H1 (cell line): ENCODE data around the gene ARL11. TPM values are rescaled to one million over a fixed set of nuclear protein-coding genes. Genes with fewer than 3 reads are reported as not detected.

Experiments
- CTCF ChIA-PET: fragments of 300-600 bp; sonication (Branson Sonifier 250); formaldehyde crosslinking; loops from one replicate; lab custom pipeline; 2021; ENCODE audit not compliant: partially characterized antibody; lab: Charles Lee
- POLR2A ChIA-PET: fragments of 300-600 bp; sonication (Branson Sonifier 250); formaldehyde crosslinking; loops from one replicate; lab custom pipeline; 2021; ENCODE audit warnings: inconsistent platforms; ENCODE audit not compliant: partially characterized antibody; lab: Charles Lee
- DNase-seq, 2 experiments: peaks; one replicate each; pipeline versions ENCODE4 v3.0.0 to v3.0.0-alpha.2; 2010 to 2022; ENCODE audit warnings: low spot score in 2 of 2, low read depth in 1 of 2, mixed read lengths in 1 of 2
- FAIRE-seq: peaks from 2 replicates; lab custom pipeline; 2011; peaks lifted over from hg19 to GRCh38; lab: Jason Lieb, UNC
- H2AFZ ChIP-seq: 2 replicates; pipeline ENCODE4 v1.8.1; 2012; ENCODE audit warnings: low read length, inconsistent platforms
- H2AK5ac ChIP-seq: 2 replicates; pipeline ENCODE4 v1.6.1; 2013; ENCODE audit warnings: low read depth, low read length
- H2BK120ac ChIP-seq: replicated peaks from 2 replicates; pipeline ENCODE3; 2013; ENCODE audit warnings: low read depth, low read length, inconsistent platforms
- H2BK12ac ChIP-seq: 2 replicates; pipeline ENCODE4 v1.6.1; 2013; ENCODE audit warnings: low read depth, low read length
- H2BK15ac ChIP-seq: 2 replicates; pipeline ENCODE4 v1.6.1; 2013; ENCODE audit warnings: low read length
- H2BK20ac ChIP-seq: 2 replicates; pipeline ENCODE4 v1.6.1; 2013; ENCODE audit warnings: low read length
- H2BK5ac ChIP-seq: 2 replicates; pipeline ENCODE4 v1.6.1; 2013; ENCODE audit warnings: low read depth, low read length
- H3K14ac ChIP-seq: 2 replicates; pipeline ENCODE4 v1.6.1; 2013; ENCODE audit warnings: inconsistent platforms; ENCODE audit not compliant: insufficient read length
- H3K18ac ChIP-seq: 2 replicates; pipeline ENCODE4 v1.6.1; 2013; ENCODE audit warnings: low read length; ENCODE audit errors: extremely low read depth
- H3K23ac ChIP-seq: 2 replicates; pipeline ENCODE4 v1.6.1; 2013; ENCODE audit warnings: inconsistent platforms; ENCODE audit not compliant: insufficient read length
- H3K23me2 ChIP-seq: 2 replicates; pipeline ENCODE4 v1.6.1; 2013; ENCODE audit warnings: low read depth, low read length
- H3K27ac ChIP-seq: 2 replicates; pipeline ENCODE4 v1.6.1; 2011; ENCODE audit warnings: low read depth, low read length, inconsistent platforms
- H3K27me3 ChIP-seq, 4 experiments: replicated peaks in 1 of 4; 1 replicate in 1 of 4; 2 replicates in 3 of 4; pipeline versions ENCODE4 v1.6.1 to v1.8.1; 2011 to 2013; ENCODE audit warnings: low read length in 3 of 4, mild to moderate bottlenecking in 3 of 4, inconsistent platforms in 2 of 4, mixed read lengths in 2 of 4, moderate library complexity in 1 of 4; ENCODE audit not compliant: control insufficient read depth in 3 of 4, insufficient read depth in 3 of 4; ENCODE audit errors: extremely low read depth in 1 of 4
- H3K36me3 ChIP-seq, 4 experiments: 2 replicates each; pipeline versions ENCODE4 v1.6.1 to v1.8.1; 2011 to 2013; ENCODE audit warnings: mild to moderate bottlenecking in 4 of 4, low read length in 3 of 4, moderate library complexity in 2 of 4, control low read depth in 1 of 4, inconsistent platforms in 1 of 4; ENCODE audit not compliant: insufficient read depth in 4 of 4, control insufficient read depth in 2 of 4
- H3K4ac ChIP-seq: replicated peaks from 2 replicates; pipeline ENCODE3; 2013; ENCODE audit warnings: low read length, low read depth, mixed read lengths, inconsistent platforms; ENCODE audit not compliant: insufficient read length
- H3K4me1 ChIP-seq, 4 experiments: replicated peaks in 1 of 4; 1 replicate in 1 of 4; 2 replicates in 3 of 4; pipeline versions ENCODE4 v1.6.1 to v1.8.1; 2011 to 2013; ENCODE audit warnings: low read length in 3 of 4, inconsistent platforms in 2 of 4, mixed read lengths in 1 of 4; ENCODE audit not compliant: insufficient read depth in 4 of 4, control insufficient read depth in 3 of 4
- H3K4me2 ChIP-seq, 2 experiments: 2 replicates each; pipeline versions ENCODE4 v1.6.1 to v1.8.1; 2011 to 2013; ENCODE audit warnings: low read depth in 2 of 2, low read length in 2 of 2, control low read depth in 1 of 2, inconsistent platforms in 1 of 2, mild to moderate bottlenecking in 1 of 2; ENCODE audit not compliant: insufficient read depth in 1 of 2
- H3K4me3 ChIP-seq, 4 experiments: fragments of 200-600, 300-600 bp in 1 of 4; sonication (generic), shearing (Covaris generic), sonication (Bioruptor Twin) in 1 of 4; 2 replicates each; pipeline versions ENCODE4 v1.5.1 to v1.8.1; 2011 to 2016; ENCODE audit warnings: low read length in 4 of 4, low read depth in 3 of 4, control low read depth in 2 of 4, inconsistent platforms in 2 of 4, mild to moderate bottlenecking in 2 of 4, mixed read lengths in 1 of 4, moderate library complexity in 1 of 4; ENCODE audit not compliant: insufficient read depth in 2 of 4; ENCODE audit errors: extremely low read depth in 1 of 4
- H3K56ac ChIP-seq: replicated peaks from 2 replicates; pipeline ENCODE3; 2013; ENCODE audit warnings: low read depth, mild to moderate bottlenecking, mixed read lengths, low read length, inconsistent platforms; ENCODE audit not compliant: insufficient read length
- H3K79me1 ChIP-seq: 2 replicates; pipeline ENCODE4 v1.6.1; 2013; ENCODE audit warnings: low read depth, low read length, control low read depth
- H3K79me2 ChIP-seq, 2 experiments: 2 replicates each; pipeline versions ENCODE4 v1.6.1 to v1.8.1; 2012 to 2013; ENCODE audit warnings: low read length in 2 of 2, mild to moderate bottlenecking in 2 of 2, inconsistent platforms in 1 of 2; ENCODE audit not compliant: insufficient read depth in 2 of 2, control insufficient read depth in 1 of 2
- H3K9ac ChIP-seq, 4 experiments: replicated peaks in 1 of 4; 1 replicate in 1 of 4; 2 replicates in 3 of 4; pipeline versions ENCODE4 v1.6.1 to v1.8.1; 2011 to 2013; ENCODE audit warnings: low read depth in 3 of 4, low read length in 3 of 4, control low read depth in 2 of 4, mild to moderate bottlenecking in 2 of 4, moderate library complexity in 2 of 4, inconsistent platforms in 1 of 4; ENCODE audit errors: extremely low read depth in 1 of 4
- H3K9me3 ChIP-seq, 2 experiments: 2 replicates each; pipeline versions ENCODE4 v1.6.1 to v1.8.1; 2012 to 2013; ENCODE audit warnings: mild to moderate bottlenecking in 2 of 2, moderate library complexity in 2 of 2, control low read depth in 1 of 2, inconsistent platforms in 1 of 2, low read depth in 1 of 2, low read length in 1 of 2, mixed read lengths in 1 of 2; ENCODE audit not compliant: insufficient read depth in 2 of 2
- H4K20me1 ChIP-seq, 2 experiments: replicated peaks in 1 of 2; 2 replicates each; pipeline versions ENCODE3 to v1.8.1; 2011 to 2013; ENCODE audit warnings: inconsistent platforms in 2 of 2, low read length in 2 of 2, mild to moderate bottlenecking in 1 of 2; ENCODE audit not compliant: insufficient read depth in 2 of 2, control insufficient read depth in 1 of 2
- H4K5ac ChIP-seq: 2 replicates; pipeline ENCODE4 v1.6.1; 2013; ENCODE audit warnings: low read length, low read depth, mixed read lengths, inconsistent platforms; ENCODE audit not compliant: insufficient read length
- H4K8ac ChIP-seq: 2 replicates; pipeline ENCODE4 v1.8.0; 2013; ENCODE audit warnings: mild to moderate bottlenecking, moderate library complexity, low read length, inconsistent platforms; ENCODE audit not compliant: insufficient read depth; ENCODE audit errors: extremely low read depth
- H4K91ac ChIP-seq: replicated peaks from 2 replicates; pipeline ENCODE3; 2013; ENCODE audit warnings: low read length, mixed read lengths, inconsistent platforms; ENCODE audit not compliant: insufficient read length
- CREB1 ChIP-seq: IDR thresholded peaks from 2 replicates; pipeline ENCODE4 v1.6.1; 2012; ENCODE audit warnings: inconsistent platforms
- JUND ChIP-seq: IDR thresholded peaks from 2 replicates; pipeline ENCODE4 v1.6.1; 2011; ENCODE audit warnings: mild to moderate bottlenecking, improper control_type of control experiment, low read length
- RAD21 ChIP-seq, 2 experiments: IDR thresholded peaks in 1 of 2; conservative IDR thresholded peaks in 1 of 2; 2 replicates each; pipeline ENCODE4 v1.6.1; 2011; ENCODE audit warnings: low read depth in 2 of 2, low read length in 2 of 2, improper control_type of control experiment in 1 of 2, inconsistent platforms in 1 of 2, mild to moderate bottlenecking in 1 of 2, moderate library complexity in 1 of 2
- YY1 ChIP-seq: IDR thresholded peaks from 2 replicates; pipeline ENCODE4 v1.6.1; 2011; ENCODE audit warnings: low read depth, mild to moderate bottlenecking, low read length
- ZNF274 ChIP-seq: IDR thresholded peaks from 2 replicates; pipeline ENCODE4 v1.7.0; 2012; ENCODE audit warnings: low read length, borderline replicate concordance; ENCODE audit errors: extremely low read depth
- WGBS, 2 experiments: shearing (Covaris generic) in 1 of 2; methylation state at CpG; one replicate each; pipeline versions ENCODE4 v1.1.6 to v1.1.7; 2013 to 2015; ENCODE audit warnings: low lambda C conversion rate in 2 of 2, mixed read lengths in 2 of 2, inconsistent platforms in 1 of 2, low coverage in 1 of 2, missing lambda C conversion rate in 1 of 2; ENCODE audit not compliant: insufficient replicate concordance in 2 of 2, insufficient coverage in 1 of 2, insufficient read length in 1 of 2; ENCODE audit errors: extremely low coverage in 1 of 2, missing lambda C conversion rate in 1 of 2; 5-methylcytosine and 5-hydroxymethylcytosine counted together
- polyA plus RNA-seq, 7 experiments: library from polyadenylated mRNA; depleted of rRNA in 3 of 7; stranded (reverse) in 5 of 7; unstranded in 2 of 7; fragments of >200 nt in 5 of 7; fragments of 200-250 nt in 2 of 7; gene quantifications; 1 replicate in 5 of 7; 2 replicates in 1 of 7; 4 replicates in 1 of 7; pipeline versions ENCODE4 v1.2.1 to v1.2.3, GENCODE V29; 2011 to 2013; ENCODE audit warnings: missing spikeins in 2 of 7, mixed read lengths in 2 of 7
- total RNA-seq: library from RNA; stranded (reverse); fragmentation: NEBNext Ultra II Directional; extraction: Animal tissue kit (Norgen Biotek cat#: 25700); gene quantifications from 2 replicates; pipeline ENCODE4 v1.2.1, GENCODE V29; 2021
- TF ChIP-seq, protein P1 (sequence below), 3 experiments: IDR thresholded peaks; 1 replicate in 2 of 3; 2 replicates in 1 of 3; pipeline versions ENCODE4 v1.5.1 to v1.6.1; 2011; ENCODE audit warnings: low read length in 3 of 3, mild to moderate bottlenecking in 3 of 3, inconsistent platforms in 2 of 3, low read depth in 1 of 3, moderate library complexity in 1 of 3; ENCODE audit not compliant: insufficient read depth in 1 of 3; ENCODE audit errors: control extremely low read depth in 1 of 3

Gene ARL11
- total and polyA plus RNA-seq, 2 of the 8 experiments (the other 6 are each of a cell fraction or from before 2014, with no cell fraction given), result 0.45 to 0.52 TPM

DNA sequence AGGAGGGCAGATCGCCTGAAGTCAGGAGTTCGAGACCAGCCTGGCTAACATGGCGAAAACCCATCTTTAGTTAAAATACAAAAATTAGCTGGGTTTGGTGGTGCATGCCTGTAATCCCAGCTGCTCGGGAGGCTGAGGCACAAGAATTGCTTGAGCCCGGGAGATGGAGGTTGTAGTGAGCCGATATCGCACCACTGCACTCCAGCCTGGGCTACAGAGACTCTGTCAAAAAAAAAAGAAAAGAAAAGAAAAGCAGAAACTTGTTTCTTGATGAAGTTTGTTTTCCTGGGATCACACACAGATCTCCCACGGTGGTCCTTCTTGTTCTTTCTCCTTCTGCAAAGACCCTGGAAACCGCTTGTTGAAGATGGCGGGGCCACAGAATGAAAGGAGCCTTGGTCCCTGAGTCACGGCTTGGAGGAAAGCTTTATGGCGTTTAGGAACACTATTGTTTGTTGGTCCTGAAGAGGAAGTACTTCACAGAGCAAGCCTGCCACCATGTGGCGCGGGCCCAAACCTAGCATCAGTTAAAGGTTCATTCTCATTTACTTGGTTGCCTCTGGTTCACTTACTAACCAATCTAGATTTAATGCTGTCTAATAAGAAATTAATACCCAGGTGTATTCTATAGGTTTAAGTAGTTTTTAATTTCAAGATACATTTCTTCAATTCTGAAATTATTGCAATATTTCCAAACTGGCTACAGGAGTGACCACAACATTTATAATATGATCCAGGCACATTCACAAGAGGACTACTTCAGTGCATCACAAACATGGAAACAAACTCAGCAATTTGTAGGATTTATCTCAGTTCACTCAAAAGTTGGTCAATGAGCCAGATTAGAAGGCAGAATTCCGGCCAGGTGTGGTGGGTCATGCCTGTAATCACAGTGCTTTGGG lies 21.3 kb upstream of the ARL11 start:
- Histone ChIP-seq H2BK120ac (no peak overlapping the region), H3K27me3 (no peaks in the 10 kb centered on the region), H3K9ac (no peak overlapping the region), H3K18ac (no peak overlapping the region), H2AK5ac (no peak overlapping the region), H3K79me2 (no peaks in the 10 kb centered on the region), H4K8ac (no peak overlapping the region), H2BK5ac (no peak overlapping the region), H3K4ac (no peak overlapping the region), H3K9me3 (no peaks in the 10 kb centered on the region), H3K4me1 (no peaks in the 10 kb centered on the region), H3K27ac (no peak overlapping the region), H3K23me2 (no peaks in the 10 kb centered on the region), H3K4me3 (no peak overlapping the region), H4K20me1 (no peaks in the 10 kb centered on the region), H3K56ac (no peak overlapping the region), H3K36me3 (no peaks in the 10 kb centered on the region; a peak in 1 of 8 replicates), H3K23ac (no peak overlapping the region), H3K79me1 (no peaks in the 10 kb centered on the region), H4K5ac (no peak overlapping the region), H4K91ac (no peak overlapping the region), H2BK12ac (no peak overlapping the region), H3K4me2 (no peak overlapping the region), H2AFZ (peak overlapping the region; percentile 98), H2BK15ac (no peak overlapping the region), H2BK20ac (no peak overlapping the region), H3K14ac (no peak overlapping the region)
- 47% methylated on average over 15 of the region's 15 CpGs; no CpG with 5 or more reads in 1 of the 2 experiments for WGBS, 2 experiments
- DNase-seq, result peak; percentile 70 to 81
- POLR2A ChIA-PET, result interaction anchor here (0.6 kb wide), 1 partner anchor 163 kb away, joined by 3 read pairs; the partner anchor contains the start of genes CAB39L and SETDB2
- peak; percentile 98 for FAIRE-seq
- CTCF ChIA-PET, result interaction anchor here (0.6 to 3.0 kb wide), 26 partner anchors 8 to 506 kb away, joined by 3 to 10 read pairs (median 4); partner anchors contain the start of gene SETDB2
- TF ChIP-seq JUND (peak; percentile 13; the same call in 1 of the 2 replicates), RAD21 (IDR thresholded peaks at IDR 0.05 in 1 of 2, conservative IDR thresholded peaks at IDR 0.05 in 1 of 2; ENCODE audit: low read depth in 2 of 2, low read length in 2 of 2) (peak; percentile 93 to 96), ZNF274 (no peak), YY1 (peak; percentile 82), CREB1 (0 out of 2 replicates have a peak, but pooled peaks have one; percentile 22)
- TF ChIP-seq, protein P1, sequence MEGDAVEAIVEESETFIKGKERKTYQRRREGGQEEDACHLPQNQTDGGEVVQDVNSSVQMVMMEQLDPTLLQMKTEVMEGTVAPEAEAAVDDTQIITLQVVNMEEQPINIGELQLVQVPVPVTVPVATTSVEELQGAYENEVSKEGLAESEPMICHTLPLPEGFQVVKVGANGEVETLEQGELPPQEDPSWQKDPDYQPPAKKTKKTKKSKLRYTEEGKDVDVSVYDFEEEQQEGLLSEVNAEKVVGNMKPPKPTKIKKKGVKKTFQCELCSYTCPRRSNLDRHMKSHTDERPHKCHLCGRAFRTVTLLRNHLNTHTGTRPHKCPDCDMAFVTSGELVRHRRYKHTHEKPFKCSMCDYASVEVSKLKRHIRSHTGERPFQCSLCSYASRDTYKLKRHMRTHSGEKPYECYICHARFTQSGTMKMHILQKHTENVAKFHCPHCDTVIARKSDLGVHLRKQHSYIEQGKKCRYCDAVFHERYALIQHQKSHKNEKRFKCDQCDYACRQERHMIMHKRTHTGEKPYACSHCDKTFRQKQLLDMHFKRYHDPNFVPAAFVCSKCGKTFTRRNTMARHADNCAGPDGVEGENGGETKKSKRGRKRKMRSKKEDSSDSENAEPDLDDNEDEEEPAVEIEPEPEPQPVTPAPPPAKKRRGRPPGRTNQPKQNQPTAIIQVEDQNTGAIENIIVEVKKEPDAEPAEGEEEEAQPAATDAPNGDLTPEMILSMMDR (IDR thresholded peaks at IDR 0.05; ENCODE audit: control extremely low read depth in 1 of 3, insufficient read depth in 1 of 3, low read depth in 1 of 3, low read length in 3 of 3), result peak; percentile 70 to 87 (median 80)
